HG03095 (cell line): ENCODE results near the gene AGBL4.

Source experiments
- ATAC-seq: cut with Tn5 transposase; IDR thresholded peaks from one replicate; pipeline ENCODE4 v1.9.1; 2021; ENCODE audit warnings: moderate library complexity; ENCODE audit not compliant: unreplicated experiment

Gene AGBL4

DNA sequence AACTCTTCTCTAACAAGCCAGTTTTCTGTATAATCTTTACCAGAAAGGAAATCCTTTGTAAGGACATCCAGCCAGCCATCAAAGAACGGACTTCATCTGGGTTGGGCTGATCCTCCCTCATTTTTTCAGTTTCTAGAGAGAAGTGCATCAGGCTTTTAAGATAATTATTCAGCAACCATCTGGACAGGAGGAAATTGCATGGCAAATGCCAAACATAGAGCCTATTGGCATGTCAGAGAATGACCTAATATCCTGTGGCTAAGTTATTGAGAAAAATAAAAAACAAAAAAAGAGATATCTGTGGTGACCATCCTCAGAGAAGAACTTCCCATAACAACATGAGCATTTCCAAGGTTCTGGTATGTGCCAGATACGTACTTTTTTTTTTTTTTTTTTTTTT is 1172.1 kb downstream of the AGBL4 start:
- no peak for ATAC-seq

DNA sequence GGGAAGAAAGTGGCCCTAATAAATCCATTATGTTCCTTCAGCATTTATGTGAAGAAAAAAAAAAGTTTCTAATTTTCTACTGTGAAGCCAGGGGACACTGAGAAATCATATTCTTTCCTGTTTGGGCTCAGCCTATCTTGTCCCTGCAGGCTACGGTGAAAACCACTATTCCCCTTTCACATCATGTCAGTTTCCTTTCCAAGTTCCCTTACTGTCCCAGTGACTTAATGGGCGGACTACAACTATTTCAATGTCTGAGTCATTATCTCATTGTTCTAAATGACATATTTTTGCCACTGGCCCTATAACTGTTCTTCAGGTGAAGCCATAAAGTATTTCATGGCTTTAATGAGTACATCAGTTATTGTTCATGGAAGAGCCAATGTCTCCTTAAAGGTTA is 1175.7 kb downstream of the AGBL4 start:
- no peak for ATAC-seq

- no peak for ATAC-seq
Measured at GRCh38 chr1:48846441-48846840, 1177.3 kb downstream of the AGBL4 start.

GRCh38 chr1:48844187-48844586 is 1179.6 kb downstream of the AGBL4 start:
- no peak for ATAC-seq

GRCh38 chr1:48841966-48842365 is 1181.8 kb downstream of the AGBL4 start:
- no peak for ATAC-seq

DNA sequence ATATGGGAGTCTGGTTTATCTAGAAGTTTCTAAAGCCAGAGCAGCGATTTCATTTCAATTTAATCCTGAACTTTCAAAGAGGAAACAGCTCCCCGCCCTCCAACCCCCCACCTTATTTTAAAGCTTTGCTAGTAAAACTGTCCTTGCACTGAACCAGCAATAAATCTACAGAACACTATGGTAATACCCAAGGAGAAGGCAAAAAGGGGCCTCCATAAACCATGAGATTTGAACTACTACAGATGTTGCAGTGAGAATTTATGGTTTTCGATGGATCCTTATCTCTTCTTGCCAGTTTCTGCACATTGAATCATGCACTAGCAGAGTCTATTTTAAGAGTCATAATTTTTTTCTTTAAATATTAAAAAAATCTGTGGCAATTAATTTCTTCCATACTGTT is 1182.3 kb downstream of the AGBL4 start:
- no peak for ATAC-seq

DNA sequence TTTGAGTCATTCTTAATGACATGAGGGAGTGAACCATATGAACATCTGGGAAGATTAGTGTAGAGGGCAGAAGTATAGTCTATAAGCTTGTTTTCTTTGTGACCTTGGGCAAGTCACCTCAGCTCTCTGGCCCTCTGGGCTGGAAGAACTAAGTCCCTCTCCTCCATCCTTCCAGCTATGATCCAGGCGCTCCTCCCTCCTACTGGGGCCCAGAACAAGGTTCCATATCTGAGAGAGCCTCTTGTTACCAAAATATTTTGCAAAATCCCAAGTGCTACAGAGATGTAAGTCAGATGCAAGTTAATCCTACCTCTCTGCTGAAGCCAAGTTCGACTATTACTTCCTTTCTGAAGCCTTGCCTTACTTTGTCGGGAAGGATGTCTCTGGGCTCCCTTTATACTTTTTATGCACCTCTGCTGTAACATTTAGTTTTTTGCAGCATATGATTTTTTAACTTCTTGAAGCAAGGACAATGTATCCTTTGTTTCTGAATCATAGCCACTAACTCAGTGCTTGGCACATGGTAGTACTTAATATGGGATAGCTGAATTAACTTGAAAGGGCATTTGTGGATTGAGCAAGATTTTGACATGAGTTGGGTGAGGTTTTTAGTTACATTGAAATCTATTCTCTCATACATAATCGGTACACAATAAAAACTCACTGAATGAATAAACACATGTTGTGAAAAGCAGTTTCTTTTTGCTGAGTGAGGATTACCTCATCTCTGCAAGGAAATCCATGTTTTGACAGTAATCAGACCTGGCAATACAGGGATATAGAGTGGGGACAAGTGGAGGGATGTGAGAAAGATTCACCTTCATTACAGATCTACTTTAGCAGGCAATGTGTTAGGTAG is 1192.4 kb downstream of the AGBL4 start:
- no peak for ATAC-seq

- ATAC-seq: no peak
Measured at GRCh38 chr1:48830715-48831114, 1193.0 kb downstream of the AGBL4 start.

- no peak for ATAC-seq
Measured at GRCh38 chr1:48829446-48829845, 1194.3 kb downstream of the AGBL4 start.

DNA sequence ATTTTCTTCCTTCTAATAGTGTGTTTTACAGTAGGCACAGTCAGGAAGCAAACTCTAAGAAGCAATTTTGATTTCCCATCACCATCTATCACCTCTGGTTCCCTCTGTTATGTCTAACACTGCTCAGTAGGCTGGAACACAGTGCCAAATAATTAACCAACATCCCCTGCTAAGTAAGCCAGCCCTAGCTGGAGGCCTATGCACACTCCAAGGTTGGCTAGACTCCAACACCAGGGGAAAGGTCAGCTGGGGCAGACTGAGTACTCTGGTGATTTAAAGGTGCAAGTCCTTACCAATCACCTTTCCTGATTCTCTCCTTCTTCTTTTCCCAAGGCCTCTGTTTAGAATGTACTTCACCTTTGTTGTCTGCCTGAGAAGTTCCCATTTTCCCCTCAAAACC is 1200.6 kb downstream of the AGBL4 start:
- no peak for ATAC-seq

DNA sequence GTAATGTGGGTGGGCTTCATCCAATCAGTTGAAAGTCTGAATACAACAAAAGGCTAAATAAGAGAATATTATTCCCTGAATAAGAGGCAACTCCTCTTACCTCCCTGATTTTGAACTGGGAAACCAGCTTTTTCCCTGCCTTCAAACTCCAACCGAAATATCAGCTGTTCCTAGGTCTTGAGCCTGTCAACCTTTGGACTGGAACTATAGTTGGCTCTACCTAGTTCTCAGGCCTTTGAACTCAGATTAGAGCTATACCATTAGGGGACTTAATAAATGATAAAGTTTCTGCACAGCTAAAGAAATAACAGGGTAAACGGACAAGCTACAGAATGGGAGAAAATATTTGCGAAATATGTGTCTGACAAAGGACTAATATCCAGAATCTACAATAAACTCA is 1203.3 kb downstream of the AGBL4 start:
- no peak for ATAC-seq

GRCh38 chr1:48817505-48818114 is 1206.1 kb downstream of the AGBL4 start:
- ATAC-seq: no peak

DNA sequence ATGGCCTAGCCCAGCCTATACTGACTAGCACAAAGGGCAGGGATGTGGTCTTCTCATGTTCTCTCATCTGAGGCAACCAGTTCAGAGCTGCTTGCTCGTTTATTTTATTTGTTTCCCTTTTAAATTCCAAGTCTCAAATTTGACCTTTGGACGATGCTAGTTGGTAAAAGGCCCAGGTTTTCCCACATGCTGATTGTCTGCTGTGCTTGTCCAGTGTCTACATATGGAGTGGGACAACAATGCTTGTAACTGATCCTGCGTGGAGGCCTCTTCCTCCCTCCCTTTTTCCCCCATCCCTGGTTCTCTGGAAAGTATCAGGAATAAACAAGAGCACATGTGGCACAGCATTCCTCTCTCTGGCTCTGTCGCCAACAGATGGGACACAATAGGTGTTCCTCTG is 1213.0 kb downstream of the AGBL4 start:
- ATAC-seq: no peak

GRCh38 chr1:48808496-48808895 is 1215.3 kb downstream of the AGBL4 start:
- no peak for ATAC-seq

DNA sequence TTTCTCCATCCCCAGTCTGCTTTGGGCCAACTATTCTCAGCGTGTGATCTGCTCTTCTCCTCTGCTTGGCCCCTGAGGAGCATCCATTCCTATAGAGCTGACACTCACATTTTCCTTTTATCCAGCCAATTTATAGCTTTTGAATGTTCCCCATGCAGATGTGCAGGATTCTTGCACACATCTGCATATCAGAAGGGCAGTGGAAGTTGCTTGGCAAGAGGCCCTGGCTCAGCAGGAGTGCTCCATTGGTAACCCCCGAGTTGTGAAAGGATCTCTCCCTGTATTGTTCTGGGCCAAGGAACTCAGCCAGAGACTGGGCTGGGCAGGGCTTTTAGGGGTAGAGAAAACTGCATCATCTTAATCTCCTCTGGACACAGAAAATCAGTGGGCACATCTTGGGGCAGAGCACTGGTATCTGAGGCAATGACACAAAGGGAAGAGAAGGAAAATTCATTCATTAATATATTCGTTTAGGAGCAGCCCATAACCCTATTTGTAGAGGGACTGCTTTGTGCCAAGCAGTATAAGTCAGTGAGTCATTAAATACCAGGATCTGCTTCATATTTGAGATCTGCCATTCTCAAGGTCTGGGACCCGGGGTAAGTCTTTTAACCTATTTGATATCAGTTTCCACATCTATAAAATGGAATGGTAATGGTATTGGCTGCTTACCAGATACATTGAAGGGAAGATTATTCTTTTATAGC is 1216.0 kb downstream of the AGBL4 start:
- ATAC-seq: no peak

GRCh38 chr1:48803474-48803873 is 1220.3 kb downstream of the AGBL4 start:
- no peak for ATAC-seq

- no peak for ATAC-seq
Measured at GRCh38 chr1:48794816-48795215, 1228.9 kb downstream of the AGBL4 start.

- ATAC-seq: peak; percentile 88
Measured at GRCh38 chr1:48793863-48794262, 1229.9 kb downstream of the AGBL4 start.

DNA sequence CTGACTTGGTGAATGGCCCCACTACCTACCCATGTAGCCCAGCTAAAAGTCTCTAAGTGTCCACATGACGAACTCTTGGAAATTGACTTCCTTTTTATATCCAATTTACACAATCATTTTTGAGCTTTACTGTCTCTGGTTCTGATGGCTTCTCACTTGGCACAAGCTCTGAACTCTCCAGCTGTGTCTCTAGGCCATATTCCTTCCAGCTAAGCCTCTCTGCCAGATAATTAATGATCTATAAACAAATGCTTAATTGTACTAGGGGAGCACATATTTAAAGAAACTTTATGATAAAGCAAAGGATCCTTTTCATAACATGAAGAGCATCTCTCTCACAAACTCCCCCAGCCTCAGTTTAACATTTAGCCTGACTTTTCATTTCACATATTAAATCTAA is 1230.8 kb downstream of the AGBL4 start:
- no peak for ATAC-seq

DNA sequence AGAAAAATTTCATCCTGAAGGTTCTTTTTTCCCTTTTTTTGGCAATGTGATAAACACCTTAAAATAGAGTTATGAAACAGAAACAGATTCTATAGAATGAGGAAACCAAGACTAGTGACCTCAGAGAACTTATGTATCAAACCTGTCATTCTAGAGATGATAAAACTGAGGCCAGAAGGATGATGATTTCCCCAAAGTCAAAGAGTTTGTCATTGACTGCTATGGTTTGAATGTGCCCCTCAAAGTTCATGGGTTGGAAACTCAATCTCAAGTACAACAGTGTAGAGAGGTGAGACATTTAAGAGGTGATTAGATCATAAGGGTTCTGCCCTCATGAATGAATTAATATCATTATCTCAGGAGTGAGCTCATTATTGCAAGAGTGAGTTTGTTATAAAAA is 1233.4 kb downstream of the AGBL4 start:
- ATAC-seq: peak; percentile 37

GRCh38 chr1:48789903-48790302 is 1233.9 kb downstream of the AGBL4 start:
- ATAC-seq: no peak

DNA sequence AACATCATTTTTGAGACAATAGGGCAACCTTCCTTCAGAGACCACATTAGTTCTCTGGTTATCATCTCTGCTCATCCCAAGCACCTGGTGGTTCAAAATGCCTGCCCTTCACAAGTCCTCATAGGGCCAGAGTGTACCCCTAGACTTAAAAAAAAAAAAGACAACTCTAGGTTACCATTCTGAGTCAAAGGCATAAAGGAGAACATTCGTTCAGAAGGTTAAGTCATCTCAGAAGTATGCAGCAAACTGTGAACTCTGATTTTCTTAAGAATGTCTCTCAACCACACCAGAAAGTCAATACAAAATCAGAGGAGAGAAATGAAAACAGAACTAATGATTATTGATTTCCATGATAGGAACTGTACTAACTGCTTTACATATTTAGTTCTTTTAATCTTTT is 1237.9 kb downstream of the AGBL4 start:
- no peak for ATAC-seq
